Neural crest cell (in vitro differentiated cells): ENCODE results near the gene CABP4. TPM values are rescaled to one million over a fixed set of nuclear protein-coding genes. Genes with fewer than 3 reads are reported as not detected.

ENCODE experiments used
- DNase-seq: peaks from one replicate; pipeline ENCODE4 v3.0.0; 2021; ENCODE audit warnings: low read depth, mixed read lengths, low spot score
- H3K27ac Mint-ChIP-seq: one replicate; pipeline ENCODE4 v1.8.0; 2021; ENCODE audit warnings: mild to moderate bottlenecking, mixed read lengths; ENCODE audit not compliant: unreplicated experiment
- H3K27me3 Mint-ChIP-seq: 2 replicates; pipeline ENCODE4 v1.8.0; 2021; ENCODE audit warnings: low read depth, mild to moderate bottlenecking, mixed read lengths
- H3K36me3 Mint-ChIP-seq: 2 replicates; pipeline ENCODE4 v1.8.0; 2021; ENCODE audit warnings: low read depth, mild to moderate bottlenecking, mixed read lengths
- H3K4me1 Mint-ChIP-seq: 2 replicates; pipeline ENCODE4 v1.8.0; 2021; ENCODE audit warnings: mixed read lengths
- H3K4me3 Mint-ChIP-seq: one replicate; pipeline ENCODE4 v1.8.0; 2021; ENCODE audit warnings: mild to moderate bottlenecking, mixed read lengths
- H3K9me3 Mint-ChIP-seq: 2 replicates; pipeline ENCODE4 v1.8.0; 2021; ENCODE audit warnings: mixed read lengths
- CTCF ChIP-seq: fragments of 200-600 bp; sonication (generic); conservative IDR thresholded peaks from 2 replicates; pipeline ENCODE4 v1.5.0; 2021; ENCODE audit warnings: antibody characterized with exemption, mild to moderate bottlenecking
- total RNA-seq: library from RNA; stranded (reverse); gene quantifications from 2 replicates; pipeline ENCODE4 v1.2.1, GENCODE V29; 2021

CABP4 gene
- total RNA-seq, 1 donor from 2014 or later = not detected

GRCh38 chr11:67408437-67409200 lies 46.5 kb upstream of the CABP4 start:
- Mint-ChIP-seq H3K36me3 (no peaks in the 10 kb centered on the region), H3K27ac (no peak overlapping the region), H3K4me1 (peaks cover 22% of the 10 kb centered on the region), H3K4me3 (no peak overlapping the region), H3K9me3 (no peaks in the 10 kb centered on the region), H3K27me3 (peaks cover 20% of the 10 kb centered on the region)
- TF ChIP-seq CTCF = no peak
- no peak for DNase-seq

- Mint-ChIP-seq H3K27me3 (peaks cover 25% of the 10 kb centered on the region), H3K4me3 (no peak overlapping the region), H3K36me3 (no peaks in the 10 kb centered on the region), H3K4me1 (peaks cover 22% of the 10 kb centered on the region), H3K9me3 (no peaks in the 10 kb centered on the region), H3K27ac (no peak overlapping the region)
- DNase-seq = no peak
- no peak for TF ChIP-seq CTCF
These were observed 45.9 kb upstream of the CABP4 start for GRCh38 chr11:67409261-67409666.

- no peak for TF ChIP-seq CTCF
- H3K9me3 Mint-ChIP-seq = no peaks in the 10 kb centered on the region
- H3K4me1 Mint-ChIP-seq = peaks cover 17% of the 10 kb centered on the region
- no peak for DNase-seq
- H3K4me3 Mint-ChIP-seq = no peak overlapping the region
- no peaks in the 10 kb centered on the region for H3K36me3 Mint-ChIP-seq
- peaks cover 31% of the 10 kb centered on the region for H3K27me3 Mint-ChIP-seq
- H3K27ac Mint-ChIP-seq = peak overlapping the region; percentile 90
These were observed 45.3 kb upstream of the CABP4 start for GRCh38 chr11:67409781-67410368.

- Mint-ChIP-seq H3K36me3 (no peaks in the 10 kb centered on the region), H3K27ac (peak overlapping the region; percentile 90), H3K4me3 (no peak overlapping the region), H3K4me1 (peaks cover 17% of the 10 kb centered on the region), H3K9me3 (no peaks in the 10 kb centered on the region), H3K27me3 (peaks cover 36% of the 10 kb centered on the region)
- no peak for DNase-seq
- no peak for TF ChIP-seq CTCF
These were observed 44.8 kb upstream of the CABP4 start for GRCh38 chr11:67410369-67410831.

- no peak overlapping the region for H3K27ac Mint-ChIP-seq
- H3K4me3 Mint-ChIP-seq = peak overlapping the region; percentile 59
- no peaks in the 10 kb centered on the region for H3K9me3 Mint-ChIP-seq
- H3K4me1 Mint-ChIP-seq = peaks cover 18% of the 10 kb centered on the region
- H3K36me3 Mint-ChIP-seq = no peaks in the 10 kb centered on the region
- H3K27me3 Mint-ChIP-seq = peaks cover 40% of the 10 kb centered on the region
- TF ChIP-seq CTCF = no peak
- DNase-seq = no peak
These were observed 44.0 kb upstream of the CABP4 start for GRCh38 chr11:67410984-67411784.
